Ishikawa (cell line): ENCODE results near the gene SLIT3.
A peak's percentile ranks its signal among the peaks of the same experiment; 100 is the strongest.

Experiments used
- CEBPB ChIP-seq: IDR thresholded peaks from 2 replicates; pipeline ENCODE4 v1.6.1; 2012
- CREB1 ChIP-seq: IDR thresholded peaks from 2 replicates; pipeline ENCODE4 v1.6.1; 2012; ENCODE audit warnings: low read depth
- EGR1 ChIP-seq: IDR thresholded peaks from 2 replicates; pipeline ENCODE4 v1.6.1; 2012
- EP300 ChIP-seq: IDR thresholded peaks from 2 replicates; pipeline ENCODE4 v1.6.1; 2012; ENCODE audit warnings: borderline replicate concordance
- FOXM1 ChIP-seq: IDR thresholded peaks from 2 replicates; pipeline ENCODE4 v1.6.1; 2012; ENCODE audit warnings: low read depth, borderline replicate concordance
- NFIC ChIP-seq: IDR thresholded peaks from 2 replicates; pipeline ENCODE4 v1.6.1; 2012
- RAD21 ChIP-seq: IDR thresholded peaks from 2 replicates; pipeline ENCODE4 v1.6.1; 2012; ENCODE audit warnings: low read depth
- TAF1 ChIP-seq: IDR thresholded peaks from 2 replicates; pipeline ENCODE4 v1.6.1; 2012; ENCODE audit warnings: low read depth, mild to moderate bottlenecking
- TCF12 ChIP-seq: IDR thresholded peaks from 2 replicates; pipeline ENCODE4 v1.6.1; 2012; ENCODE audit warnings: low read depth
- TEAD4 ChIP-seq: IDR thresholded peaks from 2 replicates; pipeline ENCODE4 v1.6.1; 2012
- YY1 ChIP-seq: IDR thresholded peaks from 2 replicates; pipeline ENCODE4 v1.6.1; 2012; ENCODE audit warnings: low read depth
- ZBTB7A ChIP-seq: IDR thresholded peaks from 2 replicates; pipeline ENCODE4 v1.6.1; 2012; ENCODE audit warnings: low read depth
- TF ChIP-seq, protein P1 (sequence below): IDR thresholded peaks from 2 replicates; pipeline ENCODE4 v1.6.1; 2012; ENCODE audit warnings: low read depth, mild to moderate bottlenecking
- TF ChIP-seq, protein P2 (sequence below): IDR thresholded peaks from 2 replicates; pipeline ENCODE4 v1.6.1; 2012
- TF ChIP-seq, protein P3 (sequence below): IDR thresholded peaks from 2 replicates; pipeline ENCODE4 v1.6.1; 2012

The SLIT3 gene

DNA sequence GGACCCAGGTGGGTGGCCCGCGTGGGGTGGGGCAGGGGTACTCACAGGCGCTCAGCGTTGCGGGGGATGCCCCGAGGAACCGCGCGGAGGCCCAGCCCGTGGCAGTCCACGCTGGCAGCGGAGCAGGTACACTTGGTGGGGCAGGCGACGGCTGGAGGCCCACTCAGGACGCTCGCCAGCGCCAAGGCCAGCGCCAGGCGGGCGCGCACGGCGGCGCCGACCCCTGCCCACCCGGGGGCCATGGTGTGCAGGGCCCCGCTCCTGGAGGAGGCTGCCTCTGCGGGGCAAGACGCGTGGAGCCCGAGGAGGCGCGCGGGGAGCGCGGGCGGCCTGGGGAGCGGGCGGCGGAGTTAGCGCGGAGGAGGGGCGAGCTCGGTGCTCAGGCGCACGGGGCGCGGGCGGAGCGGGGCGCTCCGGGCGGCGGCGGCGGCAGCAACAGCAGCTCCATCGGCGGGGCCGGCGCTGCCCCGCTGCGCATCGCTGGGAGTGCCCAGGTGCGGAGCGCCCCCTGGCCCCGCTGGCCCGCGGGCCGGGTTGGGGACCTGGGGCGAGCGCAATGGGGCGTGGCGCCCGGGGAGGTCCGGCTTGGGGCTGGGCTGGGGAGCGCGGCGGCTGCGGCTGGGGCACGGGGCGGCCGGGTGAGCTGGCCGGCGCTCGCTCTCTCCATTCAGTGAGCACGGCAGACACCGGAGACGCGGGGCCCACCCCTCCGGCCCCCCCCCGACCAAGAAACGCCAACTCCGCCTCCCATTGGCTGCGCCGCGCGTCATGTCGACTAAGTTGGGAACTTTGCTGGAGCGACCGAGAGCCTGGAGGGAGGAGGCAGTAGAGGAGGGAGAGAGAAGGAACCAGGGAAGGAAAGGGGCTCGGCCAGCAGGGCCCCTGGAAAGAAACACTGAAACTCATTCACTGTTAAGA lies at the start of gene SLIT3:
SLIT3 (minus strand) TSS at position 672 of the 918 bp plus-strand sequence; CDS start at position 242, 430 bp downstream.
- TF ChIP-seq, protein P1, sequence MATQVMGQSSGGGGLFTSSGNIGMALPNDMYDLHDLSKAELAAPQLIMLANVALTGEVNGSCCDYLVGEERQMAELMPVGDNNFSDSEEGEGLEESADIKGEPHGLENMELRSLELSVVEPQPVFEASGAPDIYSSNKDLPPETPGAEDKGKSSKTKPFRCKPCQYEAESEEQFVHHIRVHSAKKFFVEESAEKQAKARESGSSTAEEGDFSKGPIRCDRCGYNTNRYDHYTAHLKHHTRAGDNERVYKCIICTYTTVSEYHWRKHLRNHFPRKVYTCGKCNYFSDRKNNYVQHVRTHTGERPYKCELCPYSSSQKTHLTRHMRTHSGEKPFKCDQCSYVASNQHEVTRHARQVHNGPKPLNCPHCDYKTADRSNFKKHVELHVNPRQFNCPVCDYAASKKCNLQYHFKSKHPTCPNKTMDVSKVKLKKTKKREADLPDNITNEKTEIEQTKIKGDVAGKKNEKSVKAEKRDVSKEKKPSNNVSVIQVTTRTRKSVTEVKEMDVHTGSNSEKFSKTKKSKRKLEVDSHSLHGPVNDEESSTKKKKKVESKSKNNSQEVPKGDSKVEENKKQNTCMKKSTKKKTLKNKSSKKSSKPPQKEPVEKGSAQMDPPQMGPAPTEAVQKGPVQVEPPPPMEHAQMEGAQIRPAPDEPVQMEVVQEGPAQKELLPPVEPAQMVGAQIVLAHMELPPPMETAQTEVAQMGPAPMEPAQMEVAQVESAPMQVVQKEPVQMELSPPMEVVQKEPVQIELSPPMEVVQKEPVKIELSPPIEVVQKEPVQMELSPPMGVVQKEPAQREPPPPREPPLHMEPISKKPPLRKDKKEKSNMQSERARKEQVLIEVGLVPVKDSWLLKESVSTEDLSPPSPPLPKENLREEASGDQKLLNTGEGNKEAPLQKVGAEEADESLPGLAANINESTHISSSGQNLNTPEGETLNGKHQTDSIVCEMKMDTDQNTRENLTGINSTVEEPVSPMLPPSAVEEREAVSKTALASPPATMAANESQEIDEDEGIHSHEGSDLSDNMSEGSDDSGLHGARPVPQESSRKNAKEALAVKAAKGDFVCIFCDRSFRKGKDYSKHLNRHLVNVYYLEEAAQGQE = no peak
- TF ChIP-seq ZBTB7A (peak; percentile 21; the same call in 1 of the 2 replicates), TEAD4 (peak; percentile 55), TAF1 (peak; percentile 32; the same call in 1 of the 2 replicates), YY1 (0 out of 2 replicates have a peak, but pooled peaks have one; percentile 36), RAD21 (peak; percentile 38; the same call in 1 of the 2 replicates), CEBPB (no peak), EP300 (peak; percentile 82), CREB1 (no peak), NFIC (peak; percentile 53; the same call in 1 of the 2 replicates), FOXM1 (no peak), EGR1 (no peak), TCF12 (peak; percentile 74)
- TF ChIP-seq, protein P2, sequence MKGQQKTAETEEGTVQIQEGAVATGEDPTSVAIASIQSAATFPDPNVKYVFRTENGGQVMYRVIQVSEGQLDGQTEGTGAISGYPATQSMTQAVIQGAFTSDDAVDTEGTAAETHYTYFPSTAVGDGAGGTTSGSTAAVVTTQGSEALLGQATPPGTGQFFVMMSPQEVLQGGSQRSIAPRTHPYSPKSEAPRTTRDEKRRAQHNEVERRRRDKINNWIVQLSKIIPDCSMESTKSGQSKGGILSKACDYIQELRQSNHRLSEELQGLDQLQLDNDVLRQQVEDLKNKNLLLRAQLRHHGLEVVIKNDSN = no peak
- TF ChIP-seq, protein P3, sequence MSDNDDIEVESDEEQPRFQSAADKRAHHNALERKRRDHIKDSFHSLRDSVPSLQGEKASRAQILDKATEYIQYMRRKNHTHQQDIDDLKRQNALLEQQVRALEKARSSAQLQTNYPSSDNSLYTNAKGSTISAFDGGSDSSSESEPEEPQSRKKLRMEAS = 0 out of 2 replicates have a peak, but pooled peaks have one; percentile 30

DNA sequence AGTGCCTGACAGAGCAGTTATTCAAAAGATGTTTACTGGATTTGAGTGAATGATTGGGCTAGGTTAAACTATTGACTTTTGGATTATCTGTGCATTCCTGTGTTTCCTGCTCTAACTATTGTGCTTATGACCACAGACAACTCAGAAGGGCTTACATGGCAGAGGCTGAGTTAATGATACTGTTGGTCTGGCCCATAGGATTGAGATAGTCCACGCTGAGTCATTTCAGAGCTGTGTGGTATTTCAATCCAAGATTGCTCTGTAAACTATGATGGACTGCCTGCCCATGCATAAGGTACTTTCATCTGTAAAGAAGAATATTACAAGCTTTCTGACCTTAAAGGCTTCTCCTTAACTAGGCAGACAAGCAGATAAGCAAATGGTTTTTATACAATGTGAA lies 49.1 kb upstream of the SLIT3 start:
- TF ChIP-seq CREB1 (no peak), NFIC (no peak), YY1 (no peak), EP300 (no peak), RAD21 (no peak), CEBPB (no peak)
- TF ChIP-seq, protein P3 = no peak

DNA sequence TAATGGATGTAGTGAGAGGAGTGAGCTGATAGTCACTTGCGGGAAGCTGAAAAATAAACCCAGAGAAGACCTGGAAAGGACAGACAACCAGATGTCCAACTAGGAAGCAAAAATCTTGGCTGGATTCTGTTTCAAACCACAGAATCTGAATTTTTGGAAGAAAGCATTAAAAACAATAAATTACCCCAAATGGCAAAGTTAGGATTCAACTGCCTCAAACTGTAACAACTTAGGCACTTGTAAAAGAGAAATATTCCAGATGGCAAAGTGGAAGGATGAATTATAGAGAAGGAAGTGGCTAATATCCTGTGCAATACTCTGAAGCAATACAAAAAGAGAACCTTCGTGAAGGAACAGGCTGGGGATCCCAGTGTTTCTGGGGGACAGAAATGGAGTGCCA lies 46.8 kb upstream of the SLIT3 start:
- TF ChIP-seq, protein P1 = no peak
- TF ChIP-seq, protein P3 = no peak
- no peak for TF ChIP-seq YY1
- no peak for TF ChIP-seq EGR1
- no peak for TF ChIP-seq TCF12
- no peak for TF ChIP-seq FOXM1
- TF ChIP-seq ZBTB7A = no peak
- no peak for TF ChIP-seq NFIC

DNA sequence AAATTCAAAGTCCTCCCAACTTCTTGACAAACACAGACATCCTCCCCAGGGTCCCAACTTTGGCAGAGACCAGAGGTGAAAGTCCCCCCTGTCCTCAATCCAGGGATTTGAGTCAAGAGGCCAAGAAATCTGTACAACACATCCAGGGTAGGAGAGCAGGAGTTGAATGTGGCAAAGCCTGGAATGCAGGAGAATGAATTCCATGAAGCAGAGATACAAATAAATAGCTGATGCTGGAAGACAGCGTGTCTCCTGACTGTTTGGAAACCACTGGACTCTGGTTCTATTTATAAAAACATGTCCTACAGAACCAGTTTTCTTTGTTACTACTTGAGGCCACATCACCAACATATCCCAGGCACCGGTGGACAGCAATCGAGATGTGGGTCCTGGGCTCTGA lies 43.7 kb upstream of the SLIT3 start:
- TF ChIP-seq EP300 (no peak), TAF1 (no peak), RAD21 (no peak), TEAD4 (no peak), ZBTB7A (no peak), CEBPB (no peak), EGR1 (no peak), NFIC (no peak), FOXM1 (no peak), YY1 (no peak), CREB1 (no peak)
- TF ChIP-seq, protein P3 = no peak

DNA sequence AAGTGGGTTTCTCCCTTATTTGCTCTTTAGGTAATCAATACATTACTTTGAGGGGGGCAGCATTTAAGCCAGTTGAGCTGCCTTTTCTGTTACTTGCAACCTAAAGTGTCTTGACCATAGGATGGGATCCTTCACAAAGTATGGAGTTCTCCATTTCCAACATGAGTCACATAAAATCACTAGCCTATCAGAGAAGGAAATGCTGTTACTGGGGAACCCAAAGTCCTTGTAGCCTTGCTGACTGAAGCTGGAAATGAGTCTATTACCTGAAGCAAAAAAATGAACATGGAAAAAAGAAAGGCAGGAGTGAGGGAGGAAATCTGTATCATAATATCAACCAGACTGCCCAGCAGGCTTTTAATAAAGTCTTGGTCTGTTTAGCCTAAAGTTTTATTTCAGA lies 42.8 kb upstream of the SLIT3 start:
- TF ChIP-seq TCF12 (no peak), TEAD4 (no peak), NFIC (no peak), ZBTB7A (no peak), CEBPB (no peak), EGR1 (no peak), EP300 (no peak), YY1 (no peak), RAD21 (no peak), FOXM1 (no peak)
- TF ChIP-seq, protein P3 = no peak
- TF ChIP-seq, protein P2 = no peak
